Measurements from ENCODE around the gene C6orf47.

C6orf47 gene

DNA sequence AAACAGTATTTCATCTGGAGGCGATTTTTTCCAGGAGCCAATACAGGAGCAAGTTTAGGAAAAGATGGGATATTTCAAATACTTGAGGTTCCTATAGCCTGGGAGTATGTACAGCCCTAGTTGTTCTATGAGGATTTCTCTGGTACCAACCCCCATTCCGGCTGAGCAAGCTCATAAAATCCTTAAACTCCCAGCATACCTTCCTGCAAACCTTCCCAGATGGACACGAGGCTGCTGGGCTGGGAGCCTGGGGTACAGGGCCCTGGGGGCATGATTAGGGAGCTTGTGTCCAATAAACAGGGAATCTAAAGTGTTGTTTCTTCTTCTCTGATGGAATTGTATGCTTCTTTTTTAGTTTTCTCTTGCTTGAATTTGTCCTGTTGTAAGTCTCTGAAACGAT lies 38.6 kb downstream of the C6orf47 start:
- no peak for DNase-seq (ENCODE audit: extremely low read depth, low read depth)
- no peak for TF ChIP-seq CTCF (IDR thresholded peaks at IDR 0.05; ENCODE audit: low read depth, low read length)

DNA sequence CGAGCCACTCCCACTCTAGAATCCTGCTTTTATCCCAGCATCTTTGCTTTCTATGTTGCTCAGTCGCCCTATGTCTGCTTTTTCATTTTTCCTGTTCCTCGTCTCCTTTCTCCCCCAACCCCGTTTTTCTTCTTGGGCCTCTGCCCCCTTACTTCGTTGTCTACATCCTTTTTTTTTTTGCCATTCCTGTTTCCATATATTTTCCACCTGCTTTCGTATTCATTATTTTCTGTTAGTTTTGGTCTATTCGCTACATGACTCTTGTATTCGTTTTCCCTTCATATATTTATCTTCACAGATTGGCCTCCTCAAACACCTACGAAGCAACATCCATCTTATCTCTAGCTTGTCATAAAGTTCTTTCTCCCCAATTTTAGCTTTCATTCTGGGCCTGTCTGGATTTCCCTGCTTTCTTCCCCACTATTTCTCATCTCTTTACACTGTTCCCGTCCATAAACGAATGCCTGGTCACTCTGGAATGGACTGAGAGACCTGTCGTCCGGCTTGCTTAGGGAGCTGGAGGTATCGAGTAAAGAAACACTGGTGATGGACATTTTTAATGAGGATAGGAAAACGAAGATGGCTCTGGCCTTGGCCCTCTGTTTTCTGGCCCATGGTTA lies 39.1 kb downstream of the C6orf47 start:
- no peak for DNase-seq (ENCODE audit: extremely low read depth, low read depth)
- TF ChIP-seq CTCF (IDR thresholded peaks at IDR 0.05; ENCODE audit: low read depth, low read length), result no peak

GRCh38 chr6:31620586-31621319 lies 39.8 kb downstream of the C6orf47 start, which contains the start of gene PRRC2A:
TSS of gene PRRC2A (plus strand) at chr6:31620715. CDS start at chr6:31622790, 2,075 bp downstream.
- peak; percentile 97 for DNase-seq (ENCODE audit: extremely low read depth, low read depth)
- no peak for TF ChIP-seq CTCF (IDR thresholded peaks at IDR 0.05; ENCODE audit: low read depth, low read length)

GRCh38 chr6:31619805-31620585 lies 40.6 kb downstream of the C6orf47 start:
- TF ChIP-seq CTCF (IDR thresholded peaks at IDR 0.05; ENCODE audit: low read depth, low read length), result no peak
- DNase-seq (ENCODE audit: extremely low read depth, low read depth), result peak; percentile 95

DNA sequence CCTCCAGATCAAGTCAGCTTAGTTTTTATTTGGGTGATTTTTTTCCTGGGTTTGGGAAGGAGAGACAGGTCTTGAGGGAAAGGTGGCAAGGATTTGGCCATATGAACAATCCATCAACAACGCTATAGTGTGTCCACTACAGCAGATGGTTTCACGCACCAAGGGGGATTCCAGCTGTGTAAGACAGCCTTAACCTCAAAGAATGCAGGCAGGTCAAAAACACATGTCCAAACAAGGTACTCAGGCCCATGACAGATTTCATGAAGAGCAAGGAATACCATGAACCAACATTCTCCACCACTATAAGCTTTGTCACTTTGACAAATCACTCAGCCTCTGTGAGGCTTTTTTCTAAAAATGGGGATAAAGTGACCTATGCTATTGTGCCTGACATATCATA lies 43.6 kb downstream of the C6orf47 start:
- DNase-seq (ENCODE audit: extremely low read depth, low read depth), result no peak
- TF ChIP-seq CTCF (IDR thresholded peaks at IDR 0.05; ENCODE audit: low read depth, low read length), result no peak

DNA sequence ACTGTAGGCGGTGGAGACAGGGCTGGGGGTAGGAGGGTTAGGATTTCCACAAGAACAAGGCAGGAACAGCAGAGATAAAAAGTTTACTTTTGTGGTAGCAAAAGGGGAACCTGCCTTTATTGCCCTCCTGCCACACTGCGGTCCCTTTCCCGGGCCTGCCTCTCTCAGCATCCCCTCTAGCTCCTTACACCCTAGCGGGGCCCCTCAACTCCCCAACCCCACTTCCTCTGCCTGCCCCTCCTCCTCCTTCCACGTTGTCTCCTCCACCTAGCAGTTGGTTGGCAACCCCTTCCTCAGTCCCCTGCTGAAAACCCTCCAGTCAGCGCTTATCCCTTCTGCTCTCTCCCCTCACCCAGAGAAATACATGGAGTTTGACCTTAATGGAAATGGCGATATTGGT lies 44.8 kb downstream of the C6orf47 start:
- TF ChIP-seq CTCF (IDR thresholded peaks at IDR 0.05; ENCODE audit: low read depth, low read length), result no peak
- no peak for DNase-seq (ENCODE audit: extremely low read depth, low read depth)

All from AG09319 (cell line).